ENCODE data around the gene CHST13.

The CHST13 gene

DNA sequence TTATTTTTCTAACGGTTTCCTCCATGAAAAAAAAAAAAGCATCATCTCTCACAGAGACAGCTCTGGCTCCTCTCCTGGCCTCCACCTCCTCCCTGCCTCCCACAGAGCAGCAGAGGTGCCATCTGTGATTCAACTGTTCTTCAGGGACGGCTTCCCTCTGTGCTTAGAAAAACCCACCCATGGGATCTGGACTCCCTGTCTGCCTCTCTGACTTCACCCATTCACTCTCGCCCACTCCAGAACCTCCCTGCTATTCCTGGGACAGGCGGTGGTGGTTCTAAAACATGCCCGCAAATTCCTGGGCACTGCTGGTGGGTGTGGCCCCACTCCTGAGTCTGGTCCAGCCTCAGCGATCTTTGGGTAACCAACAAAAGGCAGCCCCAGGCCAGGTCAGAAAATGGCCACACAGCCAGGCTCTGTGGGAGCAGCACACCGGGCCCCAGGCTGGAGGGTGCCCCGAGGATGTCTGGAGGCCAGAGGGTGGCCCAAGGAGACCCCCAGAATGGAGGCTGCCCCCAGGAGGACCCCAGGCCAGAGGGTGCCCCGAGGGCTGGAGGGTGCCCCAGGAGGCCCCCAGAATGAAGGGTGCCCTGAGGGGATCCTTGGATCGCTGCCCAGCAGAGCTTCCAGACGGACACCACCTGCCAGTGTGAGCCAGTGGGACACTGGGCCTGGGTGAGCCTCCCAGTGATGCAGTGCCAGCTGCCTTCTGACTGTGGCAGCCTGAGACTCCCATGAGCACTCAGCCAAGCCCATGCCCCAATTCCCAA is 2.6 kb upstream of the CHST13 start:
- no peak for DNase-seq (ENCODE audit: low read depth, low spot score)
- H3K4me3 ChIP-seq (ENCODE audit: insufficient read length, low read depth): no peak overlapping the region
- TF ChIP-seq SUZ12 (IDR thresholded peaks at IDR 0.05; ENCODE audit: extremely low read depth, insufficient read depth, insufficient read length) (no peak), ZNF274 (IDR thresholded peaks at IDR 0.05; ENCODE audit: low read depth, low read length) (no peak), YY1 (IDR thresholded peaks at IDR 0.05; ENCODE audit: insufficient read depth, insufficient read length) (no peak)
- no peaks in the 10 kb centered on the region for H3K9me3 ChIP-seq (ENCODE audit: insufficient read depth, low read length)
- H3K36me3 ChIP-seq (ENCODE audit: insufficient read depth, insufficient read length, low read length): no peaks in the 10 kb centered on the region
- no peak overlapping the region for H3K9ac ChIP-seq (ENCODE audit: insufficient read length, low read depth)
- H3K27me3 ChIP-seq (ENCODE audit: insufficient read depth, insufficient read length): peaks cover 32% of the 10 kb centered on the region
- H3K4me1 ChIP-seq (ENCODE audit: insufficient read depth, insufficient read length): peaks cover 16% of the 10 kb centered on the region

DNA sequence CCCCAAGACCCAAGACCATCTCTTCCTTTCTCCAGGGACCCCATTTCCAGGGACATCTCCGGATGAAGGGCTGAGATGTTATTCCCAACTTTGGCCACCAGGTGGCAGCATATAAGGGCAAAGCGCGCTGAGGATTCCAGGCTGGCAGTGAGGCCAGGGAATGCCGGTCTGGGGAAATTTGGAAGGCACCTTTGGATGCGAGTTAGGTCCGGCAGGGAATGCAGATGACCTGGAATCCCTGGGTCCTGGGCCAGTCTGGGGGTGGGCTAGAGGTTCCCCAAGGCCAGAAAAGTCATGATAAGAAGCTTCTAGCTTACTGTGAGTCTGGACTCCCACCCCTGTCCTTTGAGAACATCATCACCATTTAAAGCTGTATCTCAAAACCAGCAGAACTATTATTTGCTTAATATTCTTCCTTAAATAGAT is 1.6 kb upstream of the CHST13 start:
- DNase-seq (ENCODE audit: low read depth, low spot score): peak; percentile 40
- H3K27me3 ChIP-seq (ENCODE audit: insufficient read depth, insufficient read length): peaks cover 32% of the 10 kb centered on the region
- no peaks in the 10 kb centered on the region for H3K9me3 ChIP-seq (ENCODE audit: insufficient read depth, low read length)
- H3K4me3 ChIP-seq (ENCODE audit: insufficient read length, low read depth): no peak overlapping the region
- TF ChIP-seq YY1 (IDR thresholded peaks at IDR 0.05; ENCODE audit: insufficient read depth, insufficient read length): no peak
- no peak for TF ChIP-seq ZNF274 (IDR thresholded peaks at IDR 0.05; ENCODE audit: low read depth, low read length)
- no peak for TF ChIP-seq SUZ12 (IDR thresholded peaks at IDR 0.05; ENCODE audit: extremely low read depth, insufficient read depth, insufficient read length)
- H3K9ac ChIP-seq (ENCODE audit: insufficient read length, low read depth): no peak overlapping the region
- H3K4me1 ChIP-seq (ENCODE audit: insufficient read depth, insufficient read length): peaks cover 14% of the 10 kb centered on the region
- no peaks in the 10 kb centered on the region for H3K36me3 ChIP-seq (ENCODE audit: insufficient read depth, insufficient read length, low read length)

DNA sequence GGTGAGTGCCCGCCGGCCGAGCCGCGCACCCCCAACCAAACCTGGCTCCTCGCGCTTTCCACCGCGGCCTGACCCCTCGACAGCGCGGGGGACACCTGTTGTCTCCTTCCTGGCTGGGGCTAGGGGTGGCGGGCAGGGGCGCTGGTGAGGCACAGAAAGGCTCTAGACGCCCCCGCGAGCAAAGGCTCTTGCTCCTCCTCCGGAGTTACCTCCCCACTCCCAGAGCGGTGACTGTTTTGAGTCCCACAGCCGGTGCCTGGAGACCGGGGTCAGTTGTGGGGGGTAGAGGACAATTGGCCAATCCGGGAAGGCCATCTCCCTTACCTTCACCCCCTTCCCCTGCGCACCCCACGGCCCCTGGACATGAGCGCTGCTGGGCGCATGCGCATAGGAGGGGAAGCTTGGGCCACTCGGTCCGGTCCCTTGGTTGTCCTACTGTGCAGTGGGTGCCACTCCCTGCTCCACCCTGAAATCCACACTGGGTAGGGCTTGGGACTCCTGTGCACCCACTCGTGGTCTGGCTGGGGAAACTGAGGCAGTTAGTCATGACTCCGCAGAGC is 554 bp downstream of the CHST13 start:
- Histone ChIP-seq H3K36me3 (ENCODE audit: insufficient read depth, insufficient read length, low read length) (no peaks in the 10 kb centered on the region), H3K4me1 (ENCODE audit: insufficient read depth, insufficient read length) (peaks cover 14% of the 10 kb centered on the region), H3K9me3 (ENCODE audit: insufficient read depth, low read length) (no peaks in the 10 kb centered on the region; the same call in 1 of the 2 replicates), H3K4me3 (ENCODE audit: insufficient read length, low read depth) (peak overlapping the region; percentile 44), H3K9ac (ENCODE audit: insufficient read length, low read depth) (peak overlapping the region; percentile 24), H3K27me3 (ENCODE audit: insufficient read depth, insufficient read length) (peaks cover 32% of the 10 kb centered on the region)
- no peak for DNase-seq (ENCODE audit: low read depth, low spot score)
- TF ChIP-seq YY1 (IDR thresholded peaks at IDR 0.05; ENCODE audit: insufficient read depth, insufficient read length) (no peak), ZNF274 (IDR thresholded peaks at IDR 0.05; ENCODE audit: low read depth, low read length) (no peak), SUZ12 (IDR thresholded peaks at IDR 0.05; ENCODE audit: extremely low read depth, insufficient read depth, insufficient read length) (no peak)

DNA sequence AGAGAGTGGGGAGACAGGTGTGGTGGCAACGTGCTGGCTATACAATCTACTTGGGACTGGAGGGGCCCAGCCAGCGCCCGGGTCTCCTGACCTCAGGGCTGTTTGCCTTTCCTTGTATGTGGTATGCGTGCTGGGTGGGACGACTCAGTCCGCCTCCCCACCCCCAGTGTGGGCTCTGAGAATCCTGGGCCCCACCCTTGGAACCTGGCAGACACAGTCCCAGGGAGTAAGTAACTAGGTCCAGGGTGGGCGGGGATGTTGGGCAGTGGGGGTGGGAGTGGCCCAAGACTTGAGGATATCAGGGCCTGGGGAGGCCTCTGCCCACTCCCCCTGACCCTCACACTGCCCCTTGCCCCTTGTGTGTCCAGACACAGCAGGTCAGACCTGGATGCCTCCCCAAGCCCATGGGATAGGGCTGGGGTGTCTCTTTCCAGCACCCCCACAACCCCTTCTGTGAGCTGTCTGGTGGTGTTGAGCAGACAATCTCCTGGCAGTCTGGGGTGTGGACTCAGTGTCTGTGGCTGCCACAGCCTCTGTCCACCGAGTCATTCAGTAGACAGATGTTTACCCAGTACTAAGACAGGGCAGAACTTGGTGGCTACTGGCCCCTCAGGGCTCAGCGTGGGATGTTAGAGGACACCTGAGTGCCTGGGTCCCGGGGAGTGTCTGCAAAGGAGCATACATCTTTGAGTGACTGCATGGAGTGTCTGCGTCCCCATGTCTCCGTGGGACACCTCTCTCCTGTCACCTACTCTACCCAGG is 1.3 kb downstream of the CHST13 start:
- TF ChIP-seq ZNF274 (IDR thresholded peaks at IDR 0.05; ENCODE audit: low read depth, low read length) (no peak), SUZ12 (IDR thresholded peaks at IDR 0.05; ENCODE audit: extremely low read depth, insufficient read depth, insufficient read length) (no peak), YY1 (IDR thresholded peaks at IDR 0.05; ENCODE audit: insufficient read depth, insufficient read length) (no peak)
- H3K27me3 ChIP-seq (ENCODE audit: insufficient read depth, insufficient read length): peaks cover 32% of the 10 kb centered on the region
- peaks cover 17% of the 10 kb centered on the region for H3K4me1 ChIP-seq (ENCODE audit: insufficient read depth, insufficient read length)
- no peaks in the 10 kb centered on the region for H3K36me3 ChIP-seq (ENCODE audit: insufficient read depth, insufficient read length, low read length)
- DNase-seq (ENCODE audit: low read depth, low spot score): no peak
- no peak overlapping the region for H3K4me3 ChIP-seq (ENCODE audit: insufficient read length, low read depth)
- H3K9me3 ChIP-seq (ENCODE audit: insufficient read depth, low read length): no peaks in the 10 kb centered on the region; the same call in 1 of the 2 replicates
- peak overlapping the region; percentile 13 for H3K9ac ChIP-seq (ENCODE audit: insufficient read length, low read depth)

GRCh38 chr3:126525853-126526667 is 2.1 kb downstream of the CHST13 start:
- Histone ChIP-seq H3K27me3 (ENCODE audit: insufficient read depth, insufficient read length) (peaks cover 32% of the 10 kb centered on the region), H3K4me1 (ENCODE audit: insufficient read depth, insufficient read length) (peaks cover 21% of the 10 kb centered on the region), H3K9ac (ENCODE audit: insufficient read length, low read depth) (no peak overlapping the region), H3K4me3 (ENCODE audit: insufficient read length, low read depth) (no peak overlapping the region), H3K36me3 (ENCODE audit: insufficient read depth, insufficient read length, low read length) (no peaks in the 10 kb centered on the region), H3K9me3 (ENCODE audit: insufficient read depth, low read length) (no peaks in the 10 kb centered on the region; the same call in 1 of the 2 replicates)
- no peak for TF ChIP-seq SUZ12 (IDR thresholded peaks at IDR 0.05; ENCODE audit: extremely low read depth, insufficient read depth, insufficient read length)
- TF ChIP-seq ZNF274 (IDR thresholded peaks at IDR 0.05; ENCODE audit: low read depth, low read length): no peak
- TF ChIP-seq YY1 (IDR thresholded peaks at IDR 0.05; ENCODE audit: insufficient read depth, insufficient read length): no peak
- no peak for DNase-seq (ENCODE audit: low read depth, low spot score)

- TF ChIP-seq ZNF274 (IDR thresholded peaks at IDR 0.05; ENCODE audit: low read depth, low read length) (no peak), SUZ12 (IDR thresholded peaks at IDR 0.05; ENCODE audit: extremely low read depth, insufficient read depth, insufficient read length) (no peak), YY1 (IDR thresholded peaks at IDR 0.05; ENCODE audit: insufficient read depth, insufficient read length) (no peak)
These were observed 2.7 kb downstream of the CHST13 start for GRCh38 chr3:126526668-126527005.

More at GRCh38 chr3:126526668-126527005, 2.7 kb downstream of the CHST13 start:
- no peaks in the 10 kb centered on the region for H3K36me3 ChIP-seq (ENCODE audit: insufficient read depth, insufficient read length, low read length)
- DNase-seq (ENCODE audit: low read depth, low spot score): no peak
- no peak overlapping the region for H3K4me3 ChIP-seq (ENCODE audit: insufficient read length, low read depth)
- no peak overlapping the region for H3K9ac ChIP-seq (ENCODE audit: insufficient read length, low read depth)
- H3K4me1 ChIP-seq (ENCODE audit: insufficient read depth, insufficient read length): peaks cover 21% of the 10 kb centered on the region
- peaks cover 32% of the 10 kb centered on the region for H3K27me3 ChIP-seq (ENCODE audit: insufficient read depth, insufficient read length)
- H3K9me3 ChIP-seq (ENCODE audit: insufficient read depth, low read length): no peaks in the 10 kb centered on the region; the same call in 1 of the 2 replicates
